Activated T-helper 2 cell treated with anti-CD3 and anti-CD28 coated beads, Interferon-gamma antibody, Interleukin-2, Interleukin-4, amounts not matched to agents 10 μg/mL and 5 μg/mL and 100 μg/mL, durations not matched to agents 14 hours and 24 hours and 36 hours (primary cell): ENCODE data around the gene TBX1. TPM values are rescaled to one million over a fixed set of nuclear protein-coding genes. Genes with fewer than 3 reads are reported as not detected.

Experiments
- DNase-seq: peaks from one replicate; pipeline ENCODE4 v3.0.0; 2021; ENCODE audit warnings: low spot score
- H3K27ac Mint-ChIP-seq: one replicate; pipeline ENCODE4 v1.8.0; 2021; ENCODE audit warnings: mixed read lengths
- H3K27me3 Mint-ChIP-seq: one replicate; pipeline ENCODE4 v1.8.0; 2021; ENCODE audit warnings: low read depth, mixed read lengths
- H3K36me3 Mint-ChIP-seq: one replicate; pipeline ENCODE4 v1.8.0; 2021; ENCODE audit warnings: low read depth, mixed read lengths
- H3K4me1 Mint-ChIP-seq: one replicate; pipeline ENCODE4 v1.8.0; 2021; ENCODE audit warnings: low read depth, mixed read lengths
- H3K4me3 Mint-ChIP-seq: one replicate; pipeline ENCODE4 v1.8.0; 2021; ENCODE audit warnings: low read depth, mild to moderate bottlenecking, moderate library complexity, mixed read lengths
- H3K9me3 Mint-ChIP-seq: one replicate; pipeline ENCODE4 v1.8.0; 2021; ENCODE audit warnings: mixed read lengths
- intact Hi-C: fragments of 100-400 bp; cut with micrococcal nuclease; formaldehyde crosslinking; loops from one replicate; pipeline ENCODE4 v1.15.1; 2023
- total RNA-seq: library from RNA; stranded (reverse); gene quantifications from 2 replicates; pipeline ENCODE4 v1.2.3, GENCODE V29; 2022

The TBX1 gene
- total RNA-seq, 1 donor from 2014 or later = 0.32 TPM

- no peak for DNase-seq
- intact Hi-C loops = no loop called here
- no peaks in the 10 kb centered on the region for H3K4me1 Mint-ChIP-seq
- no peaks in the 10 kb centered on the region for H3K27me3 Mint-ChIP-seq
- H3K9me3 Mint-ChIP-seq = no peaks in the 10 kb centered on the region
- no peak overlapping the region for H3K4me3 Mint-ChIP-seq
- no peaks in the 10 kb centered on the region for H3K36me3 Mint-ChIP-seq
- H3K27ac Mint-ChIP-seq = no peak overlapping the region
Observed at GRCh38 chr22:19744350-19745006, 16.1 kb upstream of the TBX1 start.

DNA sequence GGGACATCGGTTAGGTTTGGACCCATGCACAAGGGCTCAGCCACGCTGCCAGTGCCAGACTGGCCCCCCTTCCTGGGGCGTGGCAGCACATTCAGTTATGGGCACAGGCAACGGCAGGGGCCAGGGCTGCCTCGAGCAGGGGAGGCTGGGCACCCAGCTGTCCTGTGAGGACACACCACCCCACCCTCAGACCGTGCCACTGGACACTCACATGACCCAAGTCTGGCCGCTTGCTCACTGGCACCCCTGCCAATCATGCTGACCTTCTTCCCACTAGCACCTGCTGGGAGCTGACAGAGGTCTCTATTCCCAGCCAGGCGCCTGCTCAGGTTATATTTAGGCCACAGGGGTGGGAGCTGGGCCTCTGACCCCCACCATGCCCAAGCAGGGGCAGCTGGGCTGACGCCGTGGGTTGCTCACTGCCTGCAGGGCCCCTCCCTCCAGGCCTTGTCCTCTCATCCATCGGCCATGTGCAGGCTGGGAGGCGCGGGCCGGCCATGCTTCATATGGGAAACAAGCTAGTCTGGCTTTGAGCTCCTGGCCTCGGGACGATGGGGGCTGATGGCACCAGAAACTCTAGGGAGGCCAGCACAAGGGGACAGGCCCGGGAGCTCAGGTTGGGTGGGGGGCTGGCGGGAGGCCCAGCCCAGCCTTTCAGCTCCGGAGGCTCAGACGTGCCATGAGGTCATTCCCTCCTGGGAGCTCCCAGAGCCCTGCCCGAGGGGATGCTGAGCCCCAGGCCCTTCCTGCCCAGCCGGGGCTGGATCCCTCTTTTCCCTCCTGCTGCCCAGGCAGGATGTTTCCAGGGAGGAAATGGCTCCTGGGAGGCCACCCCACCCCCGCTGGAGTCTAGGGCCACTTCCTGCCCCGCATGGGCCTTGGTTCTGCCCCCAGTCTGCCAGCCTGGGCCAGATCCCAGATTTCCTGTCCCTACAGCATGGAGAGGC is 15.2 kb upstream of the TBX1 start:
- intact Hi-C loops = no loop called here
- Mint-ChIP-seq H3K4me3 (no peak overlapping the region), H3K36me3 (no peaks in the 10 kb centered on the region), H3K27ac (no peak overlapping the region), H3K9me3 (no peaks in the 10 kb centered on the region), H3K27me3 (no peaks in the 10 kb centered on the region), H3K4me1 (no peaks in the 10 kb centered on the region)
- DNase-seq = no peak

DNA sequence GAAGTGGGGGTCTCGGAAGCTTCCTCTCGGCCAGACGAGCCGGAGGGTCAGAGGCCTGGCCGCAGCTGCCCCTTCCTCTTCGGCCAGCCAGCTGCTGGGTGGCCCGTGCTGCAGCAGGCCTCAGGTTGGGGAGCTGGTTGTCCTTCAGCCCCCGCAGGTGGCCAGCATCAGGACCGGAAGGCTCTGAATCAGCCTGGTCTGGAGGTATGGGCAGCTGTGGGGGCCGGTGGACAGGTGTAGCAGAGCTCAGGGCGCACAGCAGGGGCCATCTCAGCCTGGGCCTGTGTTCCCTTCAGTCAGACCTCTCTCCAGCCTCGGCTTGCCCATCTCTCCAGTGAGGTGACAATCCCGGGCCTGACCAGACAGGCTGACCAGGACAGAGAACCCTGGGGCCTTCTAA is 13.9 kb upstream of the TBX1 start:
- no peak overlapping the region for H3K4me3 Mint-ChIP-seq
- no peaks in the 10 kb centered on the region for H3K27me3 Mint-ChIP-seq
- intact Hi-C loops = no loop called here
- H3K27ac Mint-ChIP-seq = no peak overlapping the region
- H3K4me1 Mint-ChIP-seq = no peaks in the 10 kb centered on the region
- no peak for DNase-seq
- no peaks in the 10 kb centered on the region for H3K9me3 Mint-ChIP-seq
- H3K36me3 Mint-ChIP-seq = no peaks in the 10 kb centered on the region

GRCh38 chr22:19747551-19747950 is 13.0 kb upstream of the TBX1 start:
- intact Hi-C loops = no loop called here

DNA sequence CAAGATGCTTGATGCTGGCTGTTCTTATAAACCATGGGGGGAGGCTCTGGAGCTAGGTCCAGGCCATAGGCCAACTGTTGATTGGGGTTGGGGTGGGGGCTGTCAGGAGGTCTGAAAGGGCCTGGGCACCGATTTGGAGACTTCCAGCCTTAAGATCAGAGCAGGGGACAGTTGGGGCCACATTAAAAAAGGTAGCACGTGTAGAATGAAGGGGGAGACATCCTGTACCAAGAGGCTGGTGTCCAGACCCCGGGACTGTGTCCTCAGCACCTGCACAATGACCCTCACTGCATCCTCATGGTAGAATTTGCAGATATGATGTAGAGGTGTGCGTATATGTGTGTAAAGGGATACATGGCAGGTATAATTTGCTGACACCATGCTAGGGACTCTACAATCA is 12.4 kb upstream of the TBX1 start:
- H3K4me3 Mint-ChIP-seq = no peak overlapping the region
- no peaks in the 10 kb centered on the region for H3K4me1 Mint-ChIP-seq

More at GRCh38 chr22:19747551-19747950, 13.0 kb upstream of the TBX1 start:
- Mint-ChIP-seq H3K4me1 (no peaks in the 10 kb centered on the region), H3K9me3 (no peaks in the 10 kb centered on the region), H3K4me3 (no peak overlapping the region), H3K36me3 (no peaks in the 10 kb centered on the region), H3K27ac (no peak overlapping the region), H3K27me3 (peaks cover under 1% of the 10 kb centered on the region)
- no peak for DNase-seq

GRCh38 chr22:19748991-19749664 is 11.4 kb upstream of the TBX1 start:
- Mint-ChIP-seq H3K9me3 (no peaks in the 10 kb centered on the region), H3K36me3 (no peaks in the 10 kb centered on the region), H3K4me3 (no peak overlapping the region), H3K27ac (no peak overlapping the region), H3K4me1 (no peaks in the 10 kb centered on the region), H3K27me3 (peaks cover 13% of the 10 kb centered on the region)
- intact Hi-C loops = no loop called here
- DNase-seq = no peak

More for the DNA sequence above, 12.4 kb upstream of the TBX1 start:
- Mint-ChIP-seq H3K27ac (no peak overlapping the region), H3K36me3 (no peaks in the 10 kb centered on the region), H3K9me3 (no peaks in the 10 kb centered on the region), H3K27me3 (peaks cover 5% of the 10 kb centered on the region)
- no peak for DNase-seq
- intact Hi-C loops = no loop called here

GRCh38 chr22:19749876-19750275 is 10.7 kb upstream of the TBX1 start:
- no peak overlapping the region for H3K4me3 Mint-ChIP-seq
- H3K27ac Mint-ChIP-seq = no peak overlapping the region
- H3K9me3 Mint-ChIP-seq = no peaks in the 10 kb centered on the region
- H3K4me1 Mint-ChIP-seq = no peaks in the 10 kb centered on the region
- DNase-seq = no peak
- intact Hi-C loops = no loop called here
- no peaks in the 10 kb centered on the region for H3K36me3 Mint-ChIP-seq
- H3K27me3 Mint-ChIP-seq = peaks cover 19% of the 10 kb centered on the region

GRCh38 chr22:19750507-19751490 is 9.8 kb upstream of the TBX1 start:
- Mint-ChIP-seq H3K4me3 (no peak overlapping the region), H3K36me3 (no peaks in the 10 kb centered on the region), H3K27me3 (peaks cover 23% of the 10 kb centered on the region), H3K4me1 (peaks cover 1% of the 10 kb centered on the region), H3K27ac (no peak overlapping the region), H3K9me3 (no peaks in the 10 kb centered on the region)
- intact Hi-C loops = no loop called here
- no peak for DNase-seq

DNA sequence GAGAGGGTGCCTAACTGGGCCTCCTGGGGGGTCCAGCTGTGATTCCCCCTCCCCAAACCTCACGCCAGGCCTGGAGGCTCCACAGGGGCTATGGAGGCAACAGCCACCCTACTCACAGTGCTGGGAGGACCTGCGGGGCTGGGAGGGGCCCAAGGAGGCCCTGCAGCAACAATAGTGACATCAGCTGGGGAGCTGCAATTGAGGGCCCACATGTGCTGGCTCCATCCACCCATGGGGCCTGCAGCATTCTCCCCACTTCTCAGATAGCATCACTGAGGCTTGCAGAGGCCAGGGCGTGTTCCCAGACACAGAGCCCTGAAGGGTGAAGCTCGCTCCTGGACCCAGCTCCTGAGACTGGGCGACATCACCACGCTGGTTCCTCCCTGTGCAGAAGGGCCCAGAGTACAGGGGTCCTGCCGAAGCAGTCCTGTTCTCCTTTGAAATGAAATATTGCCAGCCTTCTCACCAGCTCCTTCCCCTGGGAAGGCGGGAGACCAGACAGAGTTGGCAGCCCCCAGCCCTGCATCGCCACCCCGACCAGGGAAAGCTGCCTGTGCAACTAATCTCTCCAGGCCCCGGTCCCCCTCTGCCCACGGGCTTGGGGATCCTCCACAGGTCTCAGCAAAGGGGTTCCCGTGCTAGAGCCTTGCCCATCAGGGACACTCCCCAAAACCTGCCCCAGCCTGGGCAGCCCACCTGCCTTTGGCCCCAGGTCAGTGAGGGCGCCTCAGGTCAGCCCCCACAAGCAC is 8.9 kb upstream of the TBX1 start:
- intact Hi-C loops = no loop called here
- Mint-ChIP-seq H3K27ac (no peak overlapping the region), H3K36me3 (no peaks in the 10 kb centered on the region), H3K27me3 (peaks cover 31% of the 10 kb centered on the region), H3K4me1 (peaks cover 3% of the 10 kb centered on the region), H3K4me3 (no peak overlapping the region), H3K9me3 (no peaks in the 10 kb centered on the region)
- no peak for DNase-seq

GRCh38 chr22:19753090-19753842 is 7.3 kb upstream of the TBX1 start:
- Mint-ChIP-seq H3K9me3 (no peaks in the 10 kb centered on the region), H3K4me3 (no peak overlapping the region), H3K27ac (no peak overlapping the region), H3K27me3 (peaks cover 43% of the 10 kb centered on the region), H3K4me1 (peaks cover 9% of the 10 kb centered on the region), H3K36me3 (no peaks in the 10 kb centered on the region)
- no peak for DNase-seq
- intact Hi-C loops = no loop called here

DNA sequence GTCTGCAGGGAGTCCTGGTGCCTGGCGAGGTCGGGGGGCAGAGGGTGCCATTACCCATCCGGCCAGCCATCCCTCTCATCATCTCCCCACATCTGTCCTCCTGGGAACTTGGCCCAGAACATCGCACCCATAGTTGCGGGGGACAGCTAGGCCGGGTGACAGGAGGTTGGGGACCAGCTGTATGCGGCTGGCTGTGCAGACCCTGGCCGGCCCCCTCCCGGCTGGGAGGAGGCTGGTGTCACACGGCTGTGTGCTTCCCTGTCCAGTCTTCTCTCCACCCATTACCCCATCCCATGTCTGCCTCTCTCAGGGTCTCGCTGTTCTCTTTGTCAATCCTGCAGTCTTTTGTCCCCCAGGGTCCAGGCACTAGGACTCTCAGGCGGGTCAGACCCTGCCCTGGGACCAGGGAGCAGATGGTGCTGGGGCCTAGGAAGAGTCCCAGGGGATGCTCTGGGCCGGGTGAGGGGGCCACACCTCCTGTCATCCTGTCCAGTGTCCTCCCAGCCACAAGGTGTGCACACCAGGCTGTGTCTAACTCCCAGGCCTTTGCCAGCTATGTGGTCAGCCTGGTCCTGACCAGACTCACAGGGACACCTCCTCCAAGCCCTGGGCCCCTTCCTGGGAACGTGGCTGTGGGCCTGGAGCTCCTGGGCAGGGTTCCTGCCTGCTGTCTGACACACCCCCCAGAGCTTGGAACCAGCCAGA is 6.4 kb upstream of the TBX1 start:
- intact Hi-C loops = no loop called here
- Mint-ChIP-seq H3K9me3 (no peaks in the 10 kb centered on the region), H3K36me3 (no peaks in the 10 kb centered on the region), H3K4me3 (no peak overlapping the region), H3K4me1 (peaks cover 9% of the 10 kb centered on the region), H3K27me3 (peaks cover 44% of the 10 kb centered on the region), H3K27ac (no peak overlapping the region)
- DNase-seq = no peak
